ENCODE measurements around the gene PIGC.
A peak's percentile ranks its signal among the peaks of the same experiment; 100 is the strongest.
"Not testable (repeated sequence)": the region's sequence is repeated elsewhere in the genome, so short reads cannot be mapped to it uniquely, and the experiment has no call there.

Gene PIGC

DNA sequence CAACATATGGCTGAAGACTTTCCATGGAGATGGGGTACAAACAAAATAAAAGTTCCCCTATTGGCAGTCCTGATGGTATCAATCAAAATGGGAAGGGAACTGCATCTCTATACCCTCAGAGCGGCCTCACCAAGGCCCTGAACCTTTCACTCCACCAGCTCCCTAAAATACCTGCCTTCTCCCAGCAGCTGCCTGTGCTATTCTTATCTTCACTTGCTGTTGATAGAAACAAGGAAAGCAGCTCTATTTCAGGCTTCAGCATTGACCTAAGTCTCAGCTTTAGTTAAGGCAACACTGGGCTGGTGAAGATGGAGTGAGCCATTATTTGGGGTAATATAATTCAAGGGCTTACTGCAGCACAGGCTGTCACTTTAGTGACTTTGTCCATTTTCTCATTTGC, 21.7 kb upstream of the PIGC start:
- no peak for DNase-seq

DNA sequence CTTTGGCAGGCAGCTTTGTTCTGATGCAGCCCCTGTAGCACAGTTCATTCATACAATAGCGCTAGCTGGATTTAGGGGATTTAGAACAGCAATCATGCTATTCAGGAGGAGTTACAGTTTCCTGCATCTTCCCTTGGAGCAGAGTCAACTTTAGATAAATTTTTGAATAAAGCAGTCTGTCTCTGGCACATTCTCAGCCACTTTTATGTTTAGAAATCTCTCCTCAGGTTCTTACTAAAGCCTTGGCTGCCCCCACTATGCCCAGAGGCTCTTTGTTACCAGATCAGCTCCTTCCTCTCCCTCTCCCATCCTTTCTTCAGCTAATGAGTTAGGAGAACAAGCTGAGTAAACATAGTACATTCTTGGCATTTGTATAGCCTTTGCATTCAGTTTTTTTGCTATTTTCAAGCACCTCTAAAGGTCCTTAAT, 17.0 kb upstream of the PIGC start:
- no peak for DNase-seq

DNA sequence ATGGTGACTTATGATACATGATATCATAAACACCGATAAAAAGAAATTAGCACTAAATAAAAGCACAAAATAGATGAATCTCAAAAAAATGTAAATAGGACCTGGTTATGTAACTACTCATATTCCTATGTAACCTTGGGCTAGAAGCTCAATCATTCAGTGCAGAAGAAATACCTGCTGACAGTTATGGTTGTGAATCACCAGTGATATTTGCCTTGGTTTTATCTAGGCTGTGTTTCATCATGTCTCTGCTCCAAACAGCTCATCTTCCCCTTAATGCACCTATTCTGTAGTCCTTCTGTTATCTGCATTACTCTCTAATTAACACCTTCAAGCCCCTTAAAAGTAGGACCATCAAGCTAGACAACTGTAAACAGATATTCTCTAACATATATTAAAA, 16.3 kb upstream of the PIGC start:
- no peak for DNase-seq

- DNase-seq = no peak
These were observed 13.7 kb upstream of the PIGC start for GRCh38 chr1:172457479-172458130.

DNA sequence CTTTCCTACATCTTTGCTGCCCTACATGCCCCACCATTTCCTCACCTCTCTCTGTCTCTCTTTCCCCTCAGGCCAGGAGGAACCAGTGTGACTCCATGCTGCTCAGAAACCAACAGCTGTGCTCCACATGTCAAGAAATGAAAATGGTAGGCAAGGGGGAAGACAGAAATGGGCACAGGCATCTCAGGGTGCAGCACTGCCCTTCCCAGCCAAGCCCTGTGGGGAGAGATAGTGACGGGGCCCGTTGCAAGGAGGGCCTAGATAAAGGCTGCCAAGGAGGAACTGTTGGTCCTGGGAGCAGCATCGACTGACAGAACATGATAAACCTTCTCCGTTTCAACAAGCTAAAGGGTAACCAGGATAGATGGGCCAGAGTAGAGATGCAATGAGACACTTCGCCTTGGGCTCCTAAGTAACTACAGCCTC, 12.5 kb upstream of the PIGC start:
- DNase-seq = no peak

- DNase-seq = no peak
These were observed 11.6 kb upstream of the PIGC start for GRCh38 chr1:172455451-172455850.

- DNase-seq = no peak
These were observed 9.7 kb upstream of the PIGC start for GRCh38 chr1:172453607-172454006.

GRCh38 chr1:172453153-172453545, 9.3 kb upstream of the PIGC start:
- no peak for DNase-seq

DNA sequence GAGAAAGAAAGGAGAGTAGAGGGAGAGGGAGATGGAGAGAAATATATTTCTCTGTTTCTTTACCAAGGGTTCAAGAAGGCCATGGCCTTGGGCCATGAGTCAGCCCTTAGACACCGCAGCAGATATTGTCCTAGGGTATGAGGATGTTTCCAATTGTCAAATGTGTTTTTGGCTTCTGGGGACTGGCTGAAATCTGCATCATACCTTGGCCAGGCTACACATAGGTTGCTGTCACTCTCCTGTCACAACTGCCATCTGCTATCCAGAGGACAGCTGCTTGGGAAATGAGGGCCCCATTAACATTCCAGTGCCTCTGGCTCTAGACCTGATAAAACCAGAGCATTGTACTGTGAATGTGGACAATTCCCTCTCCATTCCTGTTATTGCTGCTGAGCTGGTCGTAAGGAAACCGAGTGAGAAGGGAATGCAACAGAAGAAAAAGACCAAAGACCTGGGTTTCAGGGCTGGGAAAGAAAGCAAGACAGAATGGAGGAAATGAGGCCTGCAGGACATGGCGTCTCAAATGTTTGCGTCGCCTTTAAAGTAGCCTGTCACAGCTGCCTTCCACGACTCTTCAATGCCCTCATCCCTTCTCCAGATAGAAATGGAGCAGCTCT, 8.8 kb upstream of the PIGC start:
- DNase-seq = no peak

- no peak for DNase-seq
These were observed 7.2 kb upstream of the PIGC start for GRCh38 chr1:172451002-172451443.

GRCh38 chr1:172450524-172450885, 6.6 kb upstream of the PIGC start:
- no peak for DNase-seq

- DNase-seq = peak; percentile 8
These were observed 6.0 kb upstream of the PIGC start for GRCh38 chr1:172449585-172450523.

GRCh38 chr1:172448995-172449584, 5.2 kb upstream of the PIGC start:
- no peak for DNase-seq

DNA sequence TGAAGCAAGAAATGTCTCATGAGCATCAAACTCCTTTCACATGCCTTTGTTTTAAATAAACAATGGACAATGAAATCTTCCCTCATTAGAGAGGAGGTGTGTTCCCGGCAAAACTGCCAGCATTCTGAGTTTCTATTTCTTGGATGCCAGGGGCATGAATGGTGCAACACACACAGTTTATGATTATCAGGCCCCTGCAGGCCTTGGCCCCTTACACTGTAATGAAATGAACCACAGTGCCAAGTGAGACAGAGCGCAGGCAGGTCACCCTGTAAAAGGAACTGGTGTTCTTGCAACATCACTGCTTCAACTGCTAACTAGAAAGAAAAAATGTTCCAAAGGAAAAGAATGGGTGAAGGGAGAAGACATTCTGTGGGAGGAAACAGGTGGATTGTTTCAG, 3.8 kb upstream of the PIGC start:
- DNase-seq = no peak

DNA sequence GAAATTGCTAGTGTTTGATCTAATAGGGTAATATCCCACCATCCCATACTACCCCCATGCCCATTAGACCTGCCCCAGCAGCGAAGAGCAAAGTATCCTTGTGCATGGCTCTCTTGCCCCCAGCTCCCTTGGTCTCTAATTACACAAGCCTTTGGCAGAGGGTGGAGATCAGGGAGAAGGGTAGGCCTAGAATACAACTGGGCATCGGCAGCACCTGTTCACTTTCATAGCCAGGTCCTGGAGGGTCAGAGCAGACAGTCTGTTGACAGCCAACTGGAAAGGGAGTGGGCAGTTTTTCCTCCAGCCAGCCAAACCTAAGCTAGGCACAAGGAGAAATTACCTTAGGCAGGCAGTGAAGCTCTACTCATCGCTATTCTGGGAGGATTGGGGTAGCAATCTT, 2.7 kb upstream of the PIGC start:
- no peak for DNase-seq

DNA sequence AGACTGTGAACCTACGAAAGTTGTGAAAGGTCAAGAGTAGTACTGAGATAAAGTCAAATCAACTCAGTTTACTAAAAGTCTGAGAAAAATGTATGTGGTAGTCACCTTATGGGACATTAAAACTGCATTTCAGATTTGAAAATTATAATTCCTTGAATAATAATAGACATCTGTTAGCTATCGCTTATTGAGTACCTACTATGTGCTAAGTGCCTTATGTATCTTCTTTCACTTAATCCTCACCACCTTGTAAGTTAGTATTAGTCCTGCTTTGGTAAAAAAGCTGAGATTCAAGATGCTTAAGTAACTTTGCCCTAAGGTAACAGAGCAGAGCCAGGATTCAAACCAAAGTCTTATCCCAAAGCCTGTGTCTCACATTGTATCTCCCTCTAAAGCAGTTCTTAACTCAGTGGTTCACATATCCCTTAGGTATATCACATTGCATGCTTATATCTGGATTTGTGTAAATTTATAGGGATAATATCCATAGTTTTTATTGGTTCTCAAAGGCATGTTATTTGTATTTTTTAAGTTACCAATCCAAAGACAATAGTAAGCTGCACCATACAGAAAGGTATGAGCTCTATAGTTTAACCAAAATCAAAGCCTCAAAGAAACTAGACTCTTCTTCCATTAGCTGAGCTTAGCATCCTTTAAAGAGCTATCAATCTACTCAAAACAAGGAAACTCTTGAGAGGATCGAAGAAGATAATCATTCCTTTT, 865 bp downstream of the PIGC start:
- no peak for DNase-seq

GRCh38 chr1:172442404-172442803, 1.5 kb downstream of the PIGC start:
- no peak for DNase-seq

- DNase-seq = not testable (repeated sequence)
These were observed 6.7 kb downstream of the PIGC start for GRCh38 chr1:172437183-172437582.

DNA sequence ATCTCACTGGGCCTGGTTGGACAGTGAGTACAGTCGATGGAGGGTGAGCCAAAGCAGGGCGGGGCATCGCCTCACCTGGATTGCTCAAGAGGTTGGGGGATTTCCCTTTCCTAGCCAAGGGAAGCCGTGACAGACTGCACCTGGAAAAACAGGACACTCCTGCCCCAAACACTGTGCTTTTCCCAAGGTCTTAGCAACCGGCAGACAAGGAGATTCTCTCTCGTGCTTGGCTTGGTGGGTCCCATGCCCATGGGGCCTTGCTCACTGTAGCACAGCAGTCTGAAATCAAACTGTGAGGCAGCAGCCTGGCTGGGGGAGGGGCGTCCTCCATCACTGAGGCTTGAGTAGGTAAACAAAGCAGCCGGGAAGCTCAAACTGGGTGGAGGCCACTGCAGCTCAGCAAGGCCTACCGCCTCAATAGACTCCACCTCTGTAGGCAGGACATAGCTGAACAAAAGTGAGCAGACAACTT, 12.1 kb downstream of the PIGC start:
- peak; percentile 14 for DNase-seq

- no peak for DNase-seq
These were observed 12.7 kb downstream of the PIGC start for GRCh38 chr1:172431204-172431603.

DNA sequence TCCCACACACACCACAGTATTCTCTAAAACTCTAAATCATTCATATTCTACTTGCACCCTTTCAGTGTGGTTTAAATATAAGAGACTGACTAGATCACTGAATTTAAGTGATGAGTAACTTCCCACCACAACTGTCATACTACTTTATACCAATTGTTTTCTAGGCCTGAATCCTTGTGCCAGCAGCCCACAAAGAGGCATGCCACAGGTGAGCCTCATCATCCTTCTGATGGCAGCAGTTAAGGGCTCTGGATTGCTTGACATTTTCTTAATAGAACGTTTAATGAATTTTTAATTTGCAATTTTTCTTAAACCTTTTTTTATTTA, 13.8 kb downstream of the PIGC start:
- no peak for DNase-seq

DNA sequence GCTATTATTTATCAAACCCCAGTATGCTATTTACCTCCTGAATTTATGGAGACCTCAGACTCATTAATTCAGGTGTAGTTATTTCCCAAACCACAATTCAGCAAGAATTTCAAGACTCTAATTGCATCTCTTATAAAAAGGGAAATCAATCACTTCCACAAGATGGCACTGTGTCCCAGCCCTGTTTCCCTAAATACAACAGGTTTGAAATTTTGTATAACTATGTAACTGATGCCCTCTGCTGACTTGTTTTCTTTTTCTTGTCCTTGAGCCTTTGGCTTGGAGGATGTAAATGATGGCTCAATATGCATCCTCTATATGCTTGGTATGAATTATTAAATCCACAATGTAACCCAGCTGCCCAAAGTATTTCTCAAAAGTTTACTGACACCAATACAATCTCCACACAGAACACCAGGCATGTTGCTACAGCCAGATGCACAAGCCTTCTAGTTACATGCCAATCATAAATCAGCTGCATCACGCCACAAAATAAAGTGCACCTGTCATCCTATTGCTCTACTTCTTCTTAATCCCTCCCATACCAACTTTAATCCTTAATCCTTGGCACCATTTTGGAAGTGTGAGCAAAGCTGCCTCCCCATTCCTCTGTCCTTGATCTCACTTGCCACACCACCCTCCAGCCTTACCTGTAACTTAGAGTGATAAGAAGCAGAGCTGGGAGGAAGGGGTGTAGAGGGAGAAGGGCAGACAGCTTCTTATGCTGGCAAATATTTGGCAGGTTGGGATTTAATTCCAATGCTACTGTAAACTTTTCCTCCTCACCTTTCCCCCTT, 14.3 kb downstream of the PIGC start:
- no peak for DNase-seq
